HCEC 1CT (cell line): ENCODE results near the gene SNAPC2.
A peak's percentile ranks its signal among the peaks of the same experiment; 100 is the strongest.

Experiments used
- DNase-seq: peaks from one replicate; pipeline ENCODE4 v3.0.0-alpha.2; 2017

The SNAPC2 gene

DNA sequence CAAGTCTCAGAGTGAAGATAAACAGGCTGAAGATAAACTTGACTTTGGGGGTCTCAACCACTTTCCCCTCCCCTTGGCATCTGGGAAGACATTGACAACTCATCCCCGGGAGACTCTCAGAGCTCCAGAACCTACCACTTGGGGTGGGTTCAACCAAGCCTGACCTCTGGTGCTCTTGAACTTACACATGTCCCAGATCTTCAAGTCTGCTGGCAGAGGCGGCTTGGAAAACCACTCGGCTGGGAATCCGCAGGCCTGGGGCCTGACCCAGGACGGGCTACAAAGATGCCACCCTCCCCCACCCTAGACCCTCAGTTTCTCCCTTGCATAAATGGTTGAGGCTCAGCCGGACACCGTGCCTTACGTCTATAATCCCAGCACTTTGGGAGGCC lies 31.3 kb upstream of the SNAPC2 start:
- DNase-seq = no peak

DNA sequence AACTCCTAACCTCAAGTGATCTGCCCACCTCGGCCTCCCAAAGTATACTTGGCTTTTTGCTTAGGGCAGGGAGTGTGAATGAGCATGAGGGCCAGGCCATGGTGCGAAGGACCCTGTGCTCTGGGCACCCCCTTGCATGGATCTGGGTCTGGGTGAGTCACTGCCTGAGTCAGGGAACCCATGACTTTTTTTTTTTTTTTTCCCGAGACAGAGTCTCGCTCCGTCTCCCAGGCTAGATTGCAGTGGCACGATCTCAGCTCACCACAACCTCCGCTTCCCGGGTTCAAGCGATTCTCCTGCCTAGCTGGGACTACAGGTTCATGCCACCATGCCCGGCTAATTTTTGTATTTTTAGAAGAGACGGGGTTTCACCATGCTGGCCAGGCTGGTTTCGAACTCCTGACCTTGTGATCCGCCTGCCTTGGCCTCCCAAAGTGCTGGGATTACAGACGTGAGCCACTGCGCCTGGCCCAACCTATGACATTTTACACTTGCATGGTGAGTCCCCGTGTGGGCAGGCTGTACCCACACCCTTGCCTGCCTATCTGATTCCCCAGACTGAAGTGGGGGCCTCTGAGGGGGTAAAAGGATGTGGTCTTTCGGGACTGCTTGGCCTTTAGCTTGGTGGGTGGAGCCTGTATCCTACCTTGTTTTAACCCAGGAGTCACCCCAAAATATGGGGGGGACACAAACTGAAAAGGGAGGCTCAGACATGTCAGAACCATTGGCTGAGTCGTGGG lies 26.6 kb upstream of the SNAPC2 start:
- DNase-seq = peak; percentile 52

DNA sequence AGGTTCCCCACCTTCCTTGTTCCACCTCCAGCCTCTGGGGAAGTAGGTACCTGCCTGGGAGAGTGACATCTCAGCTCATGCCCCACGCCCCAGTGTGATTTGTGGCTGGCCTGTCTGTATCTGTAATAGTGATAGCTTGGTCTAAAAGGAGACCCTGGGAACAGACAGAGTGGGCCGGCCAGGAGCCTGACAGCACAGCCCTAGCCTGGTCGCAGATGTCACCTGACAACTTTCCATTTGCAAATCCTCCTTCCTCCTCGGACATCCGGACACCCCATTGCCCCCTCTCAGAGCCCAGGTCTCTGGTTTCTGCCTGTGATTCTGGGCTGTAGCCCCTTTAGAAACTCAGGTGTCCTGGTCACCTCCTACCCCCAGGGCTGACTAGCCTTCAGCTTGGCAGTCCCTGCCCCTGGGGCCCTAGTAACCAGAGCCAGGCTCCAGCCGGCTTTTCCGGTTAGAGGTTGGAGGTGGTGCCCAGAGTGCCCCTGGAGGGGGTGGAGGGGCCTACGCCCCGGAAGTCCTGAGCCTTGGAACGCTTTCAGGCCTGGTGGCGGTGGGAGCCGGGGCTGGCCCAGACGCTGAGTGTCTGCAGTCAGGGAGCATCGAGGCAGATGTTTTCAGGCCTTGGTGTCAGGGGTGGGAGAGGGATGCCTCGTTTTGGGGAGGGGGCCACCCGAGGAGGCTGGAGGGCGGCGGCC lies 25.4 kb upstream of the SNAPC2 start:
- DNase-seq = no peak

DNA sequence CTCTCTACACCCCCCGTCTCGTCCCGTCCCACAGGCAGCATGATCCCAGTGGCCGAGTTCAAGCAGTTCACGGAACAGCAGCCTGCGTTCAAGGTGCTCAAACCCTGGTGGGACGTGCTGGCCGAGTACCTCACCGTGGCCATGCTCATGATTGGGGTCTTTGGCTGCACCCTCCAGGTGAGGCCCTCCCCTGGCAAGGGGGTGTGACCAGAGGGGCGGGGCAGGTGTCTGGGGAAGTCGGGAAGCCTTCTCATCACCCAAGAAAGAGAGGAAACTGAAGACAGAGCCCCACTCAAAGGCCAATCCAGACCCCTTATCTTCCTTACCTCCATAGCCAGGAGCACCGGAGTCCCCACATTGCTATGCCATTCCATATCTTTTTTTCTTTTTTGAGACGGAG lies 24.6 kb upstream of the SNAPC2 start:
- DNase-seq = no peak

DNA sequence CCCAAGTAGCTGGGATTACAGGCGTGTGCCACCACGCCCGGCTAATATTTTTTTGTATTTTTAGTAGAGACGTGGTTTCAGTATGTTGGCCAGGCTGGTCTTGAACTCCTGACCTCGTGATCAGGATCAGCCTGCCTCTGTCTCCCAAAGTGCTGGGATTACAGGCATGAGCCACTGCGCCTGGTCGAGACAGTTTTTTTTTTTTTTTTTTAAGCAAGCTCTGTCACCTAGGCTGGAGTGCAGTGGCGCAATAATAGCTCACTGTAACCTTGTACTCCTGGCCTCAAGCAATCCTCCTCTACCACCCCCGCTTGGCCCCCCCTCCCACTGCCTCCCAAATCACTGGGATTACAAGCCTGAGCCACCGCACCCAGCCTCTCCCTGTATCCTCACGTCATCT lies 22.8 kb upstream of the SNAPC2 start:
- no peak for DNase-seq

DNA sequence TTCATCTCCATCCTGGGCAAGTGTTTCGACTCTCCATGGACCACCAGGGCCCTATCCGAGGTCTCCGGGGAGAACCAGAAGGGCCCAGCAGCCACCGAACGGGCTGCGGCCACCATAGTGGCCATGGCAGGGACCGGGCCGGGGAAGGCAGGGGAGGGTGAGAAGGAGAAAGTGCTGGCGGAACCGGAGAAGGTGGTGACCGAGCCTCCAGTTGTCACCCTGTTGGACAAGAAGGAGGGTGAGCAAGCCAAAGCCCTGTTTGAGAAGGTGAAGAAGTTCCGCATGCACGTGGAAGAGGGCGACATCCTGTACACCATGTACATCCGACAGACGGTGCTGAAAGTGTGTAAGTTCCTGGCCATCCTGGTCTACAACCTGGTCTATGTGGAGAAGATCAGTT lies 21.2 kb upstream of the SNAPC2 start:
- no peak for DNase-seq

DNA sequence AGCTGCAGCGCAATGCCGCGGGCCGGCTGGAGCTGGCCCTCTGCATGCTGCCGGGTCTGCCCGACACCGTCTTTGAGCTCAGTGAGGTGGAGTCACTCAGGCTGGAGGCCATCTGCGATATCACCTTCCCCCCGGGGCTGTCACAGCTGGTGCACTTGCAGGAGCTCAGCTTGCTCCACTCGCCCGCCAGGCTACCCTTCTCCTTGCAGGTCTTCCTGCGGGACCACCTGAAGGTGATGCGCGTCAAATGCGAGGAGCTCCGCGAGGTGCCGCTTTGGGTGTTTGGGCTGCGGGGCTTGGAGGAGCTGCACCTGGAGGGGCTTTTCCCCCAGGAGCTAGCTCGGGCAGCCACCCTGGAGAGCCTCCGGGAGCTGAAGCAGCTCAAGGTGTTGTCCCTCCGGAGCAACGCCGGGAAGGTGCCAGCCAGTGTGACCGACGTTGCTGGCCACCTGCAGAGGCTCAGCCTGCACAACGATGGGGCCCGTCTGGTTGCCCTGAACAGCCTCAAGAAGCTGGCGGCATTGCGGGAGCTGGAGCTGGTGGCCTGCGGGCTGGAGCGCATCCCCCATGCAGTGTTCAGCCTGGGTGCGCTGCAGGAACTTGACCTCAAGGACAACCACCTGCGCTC lies 20.3 kb upstream of the SNAPC2 start:
- no peak for DNase-seq

DNA sequence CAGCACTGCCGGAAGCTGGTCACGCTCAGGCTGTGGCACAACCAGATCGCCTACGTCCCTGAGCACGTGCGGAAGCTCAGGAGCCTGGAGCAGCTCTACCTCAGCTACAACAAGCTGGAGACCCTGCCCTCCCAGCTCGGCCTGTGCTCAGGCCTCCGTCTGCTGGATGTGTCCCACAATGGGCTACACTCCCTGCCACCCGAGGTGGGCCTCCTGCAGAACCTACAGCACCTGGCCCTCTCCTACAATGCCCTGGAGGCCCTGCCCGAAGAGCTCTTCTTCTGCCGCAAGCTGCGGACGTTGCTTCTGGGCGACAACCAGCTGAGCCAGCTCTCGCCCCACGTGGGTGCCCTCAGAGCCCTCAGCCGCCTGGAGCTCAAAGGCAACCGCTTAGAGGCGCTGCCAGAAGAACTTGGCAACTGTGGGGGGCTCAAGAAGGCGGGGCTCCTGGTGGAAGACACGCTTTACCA lies 19.7 kb upstream of the SNAPC2 start:
- DNase-seq = no peak

DNA sequence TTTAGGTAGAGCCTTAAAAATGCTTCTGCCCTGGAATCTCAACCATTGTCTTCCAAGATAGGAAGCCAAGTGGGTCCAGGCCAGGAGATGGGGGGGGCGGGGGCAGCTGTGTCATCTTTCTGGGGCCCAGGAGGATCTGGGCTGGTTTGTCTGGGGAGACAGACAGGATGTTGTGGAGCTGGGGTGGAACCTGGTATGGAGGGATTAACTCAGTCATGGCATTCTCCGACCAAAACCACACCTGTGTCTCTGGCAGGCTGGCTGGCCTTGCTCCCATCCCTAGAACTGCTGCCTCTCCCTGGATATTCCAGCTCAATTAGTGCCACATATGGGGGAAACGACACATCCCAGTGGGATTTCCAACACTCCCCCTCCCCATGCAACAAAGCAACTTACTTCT lies 19.2 kb upstream of the SNAPC2 start:
- no peak for DNase-seq

DNA sequence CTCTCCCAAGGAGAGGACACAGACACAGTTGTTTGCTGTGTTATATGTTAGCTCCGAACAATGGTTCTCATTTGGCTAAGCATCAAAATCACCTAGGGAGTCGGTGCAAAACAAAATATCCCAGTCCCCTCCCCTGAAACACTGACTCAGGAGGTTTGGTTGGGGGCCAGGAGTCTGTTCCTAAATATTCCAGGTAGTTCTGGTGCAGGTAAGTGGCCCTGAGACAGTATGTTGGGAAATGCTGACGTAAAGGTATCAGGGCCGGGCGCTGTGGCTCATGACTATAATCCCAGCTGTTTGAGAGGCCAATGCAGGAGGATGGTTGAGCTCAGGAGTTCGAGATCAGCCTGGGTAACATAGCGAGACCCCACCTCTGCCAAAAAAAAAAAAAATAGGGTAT lies 18.8 kb upstream of the SNAPC2 start:
- no peak for DNase-seq

DNA sequence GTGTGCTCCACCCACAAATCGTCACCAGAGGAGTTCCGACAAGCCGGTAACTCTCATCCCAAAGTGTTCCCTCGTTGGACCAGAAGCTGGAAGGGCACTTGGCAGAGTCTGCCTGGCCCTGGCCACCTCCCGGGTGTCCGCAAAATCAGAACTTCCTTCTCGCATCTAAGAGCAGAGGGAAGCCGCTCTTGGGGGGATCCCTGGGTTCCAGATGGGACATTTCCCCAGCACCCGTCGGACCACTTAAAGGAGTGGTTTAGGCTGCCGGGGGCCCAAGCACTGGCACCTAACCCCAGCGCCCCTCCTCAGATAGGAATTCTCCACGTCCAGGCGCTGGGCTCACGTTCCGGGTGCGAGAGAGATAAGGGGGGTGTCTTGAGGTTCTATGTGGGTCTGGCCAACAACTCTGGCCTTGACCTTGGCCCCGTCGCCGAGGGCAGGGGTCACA lies 17.3 kb upstream of the SNAPC2 start:
- DNase-seq = no peak

DNA sequence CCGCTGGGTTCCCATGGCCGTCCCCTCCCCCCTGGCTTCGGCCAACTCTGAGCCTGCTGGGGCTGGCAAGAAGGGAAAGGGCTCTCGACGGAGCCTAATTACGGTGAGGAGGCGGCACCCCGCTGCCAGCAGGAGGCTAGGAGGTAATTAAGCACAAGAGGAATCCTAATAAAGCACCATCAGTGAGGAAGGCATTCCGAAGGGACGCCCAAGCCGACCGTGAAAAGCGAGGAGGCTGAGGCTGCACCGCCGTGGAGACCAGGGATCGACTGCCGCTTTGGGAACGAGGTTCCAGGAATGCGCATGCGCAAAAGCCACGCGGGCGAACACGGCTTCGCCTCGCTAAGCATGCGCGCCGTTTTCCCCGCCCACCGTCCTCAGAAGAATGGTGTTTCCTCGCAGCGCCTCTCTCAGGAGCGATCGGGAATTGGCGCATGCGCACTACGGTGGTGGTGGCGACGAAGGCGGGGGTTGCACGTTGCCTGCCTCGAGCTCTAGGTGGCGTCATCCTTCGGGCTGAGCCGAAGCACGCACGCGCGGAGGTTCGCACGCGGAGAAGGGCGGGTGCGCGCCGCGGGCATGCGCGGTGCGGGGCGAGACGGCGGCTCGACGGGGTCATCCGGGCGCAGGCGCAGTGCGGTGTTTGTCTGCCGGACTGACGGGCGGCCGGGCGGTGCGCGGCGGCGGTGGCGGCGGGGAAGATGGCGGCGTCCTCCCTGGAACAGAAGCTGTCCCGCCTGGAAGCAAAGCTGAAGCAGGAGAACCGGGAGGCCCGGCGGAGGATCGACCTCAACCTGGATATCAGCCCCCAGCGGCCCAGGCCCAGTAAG lies 16.7 kb upstream of the SNAPC2 start, which contains the start of gene MAP2K7:
MAP2K7 (plus strand) TSS at position 634 of the 830 bp plus-strand sequence; CDS start at position 702, 68 bp downstream.
- peak; percentile 97 for DNase-seq

DNA sequence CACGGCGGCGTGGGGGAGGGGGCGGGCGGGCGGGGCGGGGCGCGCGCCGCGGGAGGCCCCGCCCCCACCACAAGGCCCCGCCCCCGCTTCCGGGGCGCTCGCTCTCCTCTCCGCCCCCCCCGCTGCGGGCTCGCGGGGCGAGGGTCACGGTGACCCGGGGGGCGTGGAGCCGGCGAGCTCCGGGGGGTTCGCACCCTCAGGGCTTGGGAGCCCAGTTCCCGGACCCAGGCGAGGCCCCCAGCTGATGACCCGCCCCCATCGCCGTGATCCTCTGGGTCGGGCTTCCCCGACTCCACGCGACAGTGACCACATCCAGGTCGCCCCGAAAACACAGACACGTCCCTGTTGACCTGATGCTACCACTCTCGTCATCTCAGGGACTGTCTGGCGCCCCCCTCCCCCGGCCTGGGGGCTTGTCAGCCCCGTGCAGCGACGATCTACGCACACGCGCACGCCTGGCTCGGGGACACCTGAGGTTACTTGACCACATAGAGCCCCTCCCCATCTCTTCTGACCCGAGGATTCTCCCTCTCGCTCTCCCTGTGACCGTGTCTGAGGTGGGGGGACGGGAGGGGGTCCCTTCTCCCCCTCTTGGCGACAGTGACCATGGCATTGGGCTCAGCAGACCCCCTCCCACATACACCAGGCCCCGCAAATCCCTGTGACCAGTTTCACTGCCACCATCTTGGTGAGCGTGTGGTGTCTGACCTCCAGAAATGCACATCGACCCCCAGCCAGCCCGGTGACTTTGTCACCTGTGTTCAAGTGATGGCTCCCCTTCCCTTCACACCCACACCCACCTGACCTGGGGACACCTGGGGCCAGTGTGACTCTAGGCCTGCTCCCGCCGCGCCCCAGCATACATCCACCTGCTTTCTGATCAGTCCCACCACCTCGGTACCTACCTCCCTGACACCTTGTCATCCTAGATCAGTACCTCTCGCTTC lies 15.8 kb upstream of the SNAPC2 start:
- no peak for DNase-seq

DNA sequence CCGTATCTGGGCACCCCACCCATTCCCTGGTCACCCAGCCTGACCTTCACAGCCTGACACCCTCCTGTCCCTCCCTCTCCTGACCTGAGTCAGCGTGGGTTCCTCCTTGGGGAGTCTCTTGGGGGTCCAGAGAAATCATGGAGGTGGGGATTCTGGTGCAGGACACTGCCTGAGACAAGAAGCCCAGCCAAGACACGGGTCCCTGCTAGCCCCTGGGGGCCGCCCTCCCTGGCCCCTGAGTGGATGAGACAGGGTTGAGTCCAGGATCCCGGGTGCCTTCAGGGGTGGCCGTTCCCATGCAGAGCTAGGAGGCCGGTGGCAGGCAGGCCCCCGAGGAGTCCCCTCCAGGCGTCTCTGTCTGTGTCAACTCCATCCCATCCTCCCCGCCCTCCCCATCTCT lies 14.9 kb upstream of the SNAPC2 start:
- no peak for DNase-seq

DNA sequence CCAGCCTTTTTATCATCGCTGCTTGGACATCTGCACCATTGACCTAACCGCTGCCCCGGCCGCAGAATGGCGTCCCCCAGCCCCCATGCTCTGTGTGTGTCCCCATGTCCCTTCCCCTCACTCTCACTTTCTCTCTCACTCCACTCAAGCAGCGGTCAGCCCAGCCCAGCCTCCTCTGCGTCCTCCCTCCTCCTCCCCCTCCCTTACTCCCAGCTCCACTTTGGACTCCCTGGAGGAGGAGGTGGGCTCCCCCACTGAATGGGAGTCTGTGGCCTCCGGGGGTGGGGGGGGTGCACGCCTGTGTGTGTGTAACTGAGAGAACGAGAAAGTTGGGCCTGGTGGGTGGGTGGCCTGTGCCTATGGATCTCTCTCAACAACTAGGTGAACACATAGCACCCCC lies 14.3 kb upstream of the SNAPC2 start:
- no peak for DNase-seq

DNA sequence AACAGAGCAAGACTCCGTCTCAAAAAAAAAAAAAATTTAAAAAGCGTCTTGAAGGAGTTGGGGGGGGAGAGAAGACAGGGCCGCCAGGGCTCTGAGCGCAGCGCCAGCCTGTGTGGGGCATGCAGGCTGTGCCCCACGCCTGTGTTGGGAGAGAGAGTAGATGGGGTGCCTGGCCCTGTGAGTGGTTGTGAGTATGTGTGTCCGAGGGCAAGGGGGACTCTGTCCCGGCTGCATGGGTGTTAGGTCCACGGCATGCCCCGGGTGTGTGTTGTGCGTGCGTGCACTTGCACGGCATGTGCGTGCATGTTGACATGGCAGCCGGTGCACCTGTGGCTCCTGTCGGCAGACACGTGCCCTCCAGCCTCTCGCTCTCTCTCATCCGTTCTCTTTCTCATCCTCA lies 13.0 kb upstream of the SNAPC2 start:
- no peak for DNase-seq

DNA sequence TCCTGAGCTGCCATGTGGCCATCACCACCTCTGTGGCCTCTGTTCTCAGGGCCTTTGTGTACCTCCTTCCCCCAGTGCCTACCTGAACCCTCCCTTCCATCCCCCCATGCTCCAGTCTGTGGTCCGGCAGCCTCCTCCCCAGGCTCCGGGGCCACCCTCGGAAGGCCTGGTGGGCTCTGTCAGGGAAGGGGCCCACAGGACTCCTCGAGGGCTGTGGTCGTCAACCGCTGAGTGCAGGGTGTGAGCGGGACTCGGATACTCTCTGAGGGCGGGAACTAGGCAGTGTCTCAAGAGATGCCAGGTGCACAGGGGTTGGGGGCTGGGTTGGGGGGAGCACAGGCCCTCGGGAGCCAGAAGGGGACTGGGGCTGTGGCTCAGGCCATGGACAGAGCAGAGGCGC lies 12.6 kb upstream of the SNAPC2 start:
- DNase-seq = no peak

DNA sequence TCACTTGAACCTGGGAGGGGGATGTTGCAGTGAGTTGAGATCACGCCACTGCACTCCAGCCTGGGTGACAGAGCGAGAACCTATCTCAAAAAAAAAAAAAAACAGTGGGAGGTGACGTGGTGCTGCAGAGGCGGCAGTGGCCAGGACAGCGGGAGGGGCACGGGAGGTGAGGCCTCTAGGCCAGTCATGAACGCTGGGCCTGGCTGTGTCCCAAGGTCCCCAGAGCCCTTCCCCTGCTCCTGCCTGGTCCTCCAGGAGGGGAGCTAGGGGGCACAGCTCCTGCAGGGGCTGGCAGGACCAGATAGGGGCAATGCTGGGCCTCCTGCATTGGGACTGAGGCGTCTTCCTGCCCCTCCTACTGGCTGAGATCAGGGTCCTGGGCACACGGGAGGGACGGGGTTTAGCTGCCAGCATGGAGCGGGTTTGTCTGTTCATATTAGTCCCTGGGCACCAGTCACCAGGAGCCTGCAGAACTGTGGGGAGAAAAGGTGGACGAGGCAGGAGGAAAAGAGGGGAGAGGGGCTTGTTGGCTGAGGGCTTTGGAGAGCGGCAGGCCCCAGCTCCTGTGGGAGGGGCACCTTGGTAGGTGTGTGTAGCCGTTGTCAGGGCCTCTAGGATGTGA lies 11.9 kb upstream of the SNAPC2 start:
- no peak for DNase-seq

DNA sequence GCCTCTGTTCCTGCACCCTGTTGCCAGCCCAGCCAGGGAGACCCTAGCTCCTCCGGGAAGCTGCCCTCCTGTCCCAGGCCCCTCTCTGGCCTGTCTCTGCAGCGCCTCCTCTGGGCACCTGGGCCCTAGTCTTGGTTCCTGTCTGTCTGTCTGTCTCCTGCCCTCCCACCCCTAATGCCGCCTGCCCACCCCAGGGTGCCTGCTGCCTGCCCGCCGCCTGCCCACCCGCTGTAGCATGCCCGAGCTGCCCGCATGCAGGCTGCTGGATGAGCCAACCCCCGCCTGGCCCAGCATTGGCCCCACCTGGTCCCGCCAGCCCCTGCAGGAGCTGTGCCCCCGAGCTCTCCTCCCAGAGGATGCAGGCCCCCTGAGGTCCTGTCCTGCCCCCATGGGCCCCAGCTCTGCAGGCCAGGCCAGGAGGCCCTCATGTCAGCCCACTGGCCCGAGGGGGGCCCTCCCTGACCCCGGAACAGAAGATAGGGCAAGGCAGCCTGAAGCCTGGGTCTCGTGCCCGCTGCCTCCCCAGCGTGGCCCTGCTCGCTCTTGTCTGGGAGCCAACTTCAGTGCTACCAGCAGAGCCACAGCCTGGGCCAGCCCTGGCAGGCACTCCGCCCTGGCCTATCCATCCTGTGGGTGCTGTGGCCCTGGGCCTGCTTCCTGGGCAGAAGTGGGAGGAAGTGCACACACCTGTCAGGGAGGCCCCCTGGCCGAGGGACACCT lies 11.2 kb upstream of the SNAPC2 start:
- DNase-seq = no peak

DNA sequence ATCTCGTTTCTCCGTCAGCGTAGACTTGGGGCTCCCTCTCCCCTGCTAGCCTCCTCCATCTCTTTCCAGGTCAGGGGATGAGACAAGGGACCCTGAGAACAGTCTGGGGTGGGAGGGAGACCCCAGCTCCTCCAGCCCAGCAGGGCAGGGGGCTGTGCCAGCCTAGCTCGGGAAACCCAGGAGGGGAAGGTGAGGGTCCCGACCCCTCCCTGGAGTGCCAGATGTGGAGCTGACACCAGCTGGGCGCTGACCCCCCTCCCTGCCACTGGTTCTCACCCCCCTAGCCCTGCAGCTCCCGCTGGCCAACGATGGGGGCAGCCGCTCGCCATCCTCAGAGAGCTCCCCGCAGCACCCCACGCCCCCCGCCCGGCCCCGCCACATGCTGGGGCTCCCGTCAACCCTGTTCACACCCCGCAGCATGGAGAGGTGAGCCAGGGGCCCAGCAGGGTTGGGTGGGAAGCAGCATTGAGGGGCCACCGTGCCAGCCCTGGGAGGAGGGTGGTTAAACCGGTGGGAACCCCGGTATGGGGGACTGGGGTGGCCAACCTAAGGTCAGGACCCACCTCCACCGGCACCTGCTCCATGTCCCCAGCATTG lies 10.6 kb upstream of the SNAPC2 start:
- DNase-seq = no peak
